MV-4-11 (cell line): ENCODE data around the gene STX1A.
"Not testable (repeated sequence)": the region's sequence is repeated elsewhere in the genome, so short reads cannot be mapped to it uniquely, and the experiment has no call there.

Experiments used
- DNase-seq: peaks from one replicate; lab custom pipeline; 2025; lab: John Stamatoyannopoulos, UW

Gene STX1A

GRCh38 chr7:73681031-73681430 lies 38.4 kb downstream of the STX1A start:
- no peak for DNase-seq

- DNase-seq, result no peak
These were observed 39.0 kb downstream of the STX1A start for GRCh38 chr7:73680501-73680900.

- no peak for DNase-seq
These were observed 39.8 kb downstream of the STX1A start for GRCh38 chr7:73679709-73680108.

GRCh38 chr7:73678862-73679261 lies 40.6 kb downstream of the STX1A start:
- DNase-seq, result no peak

- DNase-seq, result not testable (repeated sequence)
These were observed 43.4 kb downstream of the STX1A start for GRCh38 chr7:73676062-73676461.

GRCh38 chr7:73674468-73675124 lies 44.9 kb downstream of the STX1A start:
- DNase-seq, result no peak

GRCh38 chr7:73671857-73672445 lies 47.5 kb downstream of the STX1A start:
- no peak for DNase-seq

GRCh38 chr7:73671322-73671661 lies 48.2 kb downstream of the STX1A start:
- DNase-seq, result no peak

GRCh38 chr7:73669858-73670385 lies 49.5 kb downstream of the STX1A start:
- no peak for DNase-seq

GRCh38 chr7:73669288-73669701 lies 50.2 kb downstream of the STX1A start:
- DNase-seq, result no peak

- DNase-seq, result no peak
These were observed 50.6 kb downstream of the STX1A start for GRCh38 chr7:73668886-73669230.

GRCh38 chr7:73668103-73668885 lies 51.2 kb downstream of the STX1A start:
- no peak for DNase-seq

- DNase-seq, result peak; percentile 58
These were observed 51.9 kb downstream of the STX1A start, which contains the start of gene VPS37D for GRCh38 chr7:73667344-73668102. Gene VPS37D, plus strand, starts transcription at chr7:73667831. Its CDS starts 128 bp downstream, at chr7:73667959.

- DNase-seq, result no peak
These were observed 56.4 kb downstream of the STX1A start for GRCh38 chr7:73663033-73663432.

GRCh38 chr7:73660594-73660993 lies 58.9 kb downstream of the STX1A start:
- not testable (repeated sequence) for DNase-seq

- DNase-seq, result no peak
These were observed 59.5 kb downstream of the STX1A start for GRCh38 chr7:73659983-73660382.

GRCh38 chr7:73655309-73655708 lies 64.2 kb downstream of the STX1A start:
- not testable (repeated sequence) for DNase-seq

GRCh38 chr7:73652541-73652949 lies 66.9 kb downstream of the STX1A start:
- no peak for DNase-seq

- DNase-seq, result no peak
These were observed 68.9 kb downstream of the STX1A start for GRCh38 chr7:73650524-73650923.

- no peak for DNase-seq
These were observed 69.9 kb downstream of the STX1A start for GRCh38 chr7:73649576-73649975.
